Upper lobe of left lung (tissue), 6 donors: ENCODE data around the gene XPC. TPM values are rescaled to one million over a fixed set of nuclear protein-coding genes. Genes with fewer than 3 reads are reported as not detected.

Experiments
- ATAC-seq, 2 donors: fragments of 200-7000 bp; cut with Tn5 transposase; one replicate each; pipeline ENCODE4 v1.9.1; 2022; ENCODE audit warnings: mild to moderate bottlenecking in 2 of 2, moderate library complexity in 2 of 2; ENCODE audit not compliant: low FRiP score in 2 of 2
- DNase-seq, 2 donors: peaks; one replicate each; pipeline ENCODE4 v3.0.0-alpha.2; 2019 to 2020
- H3K27ac ChIP-seq, 4 donors: fragments of 200-600 bp; sonication (generic); one replicate each; pipeline ENCODE4 v1.5.1; 2016 to 2019
- H3K27me3 ChIP-seq, 4 donors: fragments of 200-600 bp; sonication (generic); one replicate each; pipeline ENCODE4 v1.5.1; 2017 to 2019
- H3K36me3 ChIP-seq, 4 donors: fragments of 200-600 bp; sonication (generic); one replicate each; pipeline ENCODE4 v1.5.1; 2016 to 2019
- H3K4me1 ChIP-seq, 4 donors: fragments of 200-600 bp; sonication (generic); one replicate each; pipeline ENCODE4 v1.5.1; 2018 to 2019
- H3K4me3 ChIP-seq, 4 donors: fragments of 200-600 bp; sonication (generic); one replicate each; pipeline ENCODE4 v1.5.1; 2017 to 2019; ENCODE audit warnings: mild to moderate bottlenecking in 2 of 4, moderate library complexity in 1 of 4
- H3K9me3 ChIP-seq, 4 donors: fragments of 200-600 bp; sonication (generic); one replicate each; pipeline ENCODE4 v1.5.1; 2018 to 2019
- CTCF ChIP-seq, 6 experiments: fragments of 450-650 bp in 4 of 6; fragments of 200-600 bp in 2 of 6; sonication (generic) in 2 of 6; IDR thresholded peaks; one replicate each; pipeline ENCODE4 v1.5.1; 2016 to 2019; ENCODE audit warnings: antibody characterized with exemption in 6 of 6
- EP300 ChIP-seq, 4 donors: sonication (generic); formaldehyde crosslinking; IDR thresholded peaks; one replicate each; pipeline ENCODE4 v1.5.1; 2017; ENCODE audit warnings: antibody characterized with exemption in 4 of 4, control low read depth in 2 of 4
- POLR2A ChIP-seq, 4 donors: fragments of 450-650 bp; IDR thresholded peaks; one replicate each; pipeline ENCODE4 v1.5.1; 2016 to 2017; ENCODE audit warnings: antibody characterized with exemption in 4 of 4, mild to moderate bottlenecking in 2 of 4
- POLR2AphosphoS5 ChIP-seq, 2 donors: sonication (generic); formaldehyde crosslinking; IDR thresholded peaks; one replicate each; pipeline ENCODE4 v1.5.1; 2017; ENCODE audit warnings: antibody characterized with exemption in 2 of 2
- WGBS, 2 donors: methylation state at CpG; one replicate each; pipeline ENCODE4 v1.1.5; 2017 to 2018; 5-methylcytosine and 5-hydroxymethylcytosine counted together
- total RNA-seq, 6 donors: library from RNA; depleted of rRNA in 4 of 6; stranded (reverse); fragments of >200 nt in 4 of 6; gene quantifications; one replicate each; pipeline versions ENCODE4 v1.1.0 to v1.2.1, GENCODE V29; 2016 to 2021
- donor health status: DM: no; HTN: no; CAD: no; lungs with moderate emphysema.
- donor health status: DM: no; HTN: yes; CAD: no; lungs with severe emphysema.

Gene XPC
- total RNA-seq, 6 donors from 2014 or later, result 33.8 to 87.0 (median 46.6) TPM

GRCh38 chr3:14159426-14159825 lies 19.0 kb downstream of the XPC start:
- Histone ChIP-seq H3K4me3 (no peak overlapping the region), H3K27ac (no peak overlapping the region), H3K4me1 (no peaks in the 10 kb centered on the region), H3K27me3 (no peaks in the 10 kb centered on the region), H3K36me3 (peaks cover 50 to 93% (median 82%) of the 10 kb centered on the region in 4 donors), H3K9me3 (peaks cover 0 to 15% (median 3%) of the 10 kb centered on the region in 4 donors)
- WGBS, 2 donors, result 94 to 95% methylated on average over 8 of the region's 8 CpGs
- ATAC-seq, result no peak
- no peak for DNase-seq
- TF ChIP-seq POLR2A (IDR thresholded peaks at IDR 0.05), result no peak
- TF ChIP-seq EP300 (IDR thresholded peaks at IDR 0.05), result no peak
- no peak for TF ChIP-seq CTCF (IDR thresholded peaks at IDR 0.05)
- no peak for TF ChIP-seq POLR2AphosphoS5 (IDR thresholded peaks at IDR 0.05)

- 96% methylated on average over 13 to 14 of the region's 14 CpGs for WGBS, 2 donors
- ATAC-seq (no peak), DNase-seq (no peak)
- Histone ChIP-seq H3K4me1 (no peaks in the 10 kb centered on the region), H3K27ac (no peak overlapping the region), H3K9me3 (peaks cover 0 to 15% (median 3%) of the 10 kb centered on the region in 4 donors), H3K27me3 (no peaks in the 10 kb centered on the region), H3K36me3 (peaks cover 42 to 92% (median 81%) of the 10 kb centered on the region in 4 donors), H3K4me3 (no peak overlapping the region)
- TF ChIP-seq EP300 (IDR thresholded peaks at IDR 0.05), result no peak
- TF ChIP-seq POLR2AphosphoS5 (IDR thresholded peaks at IDR 0.05), result no peak
Observed at GRCh38 chr3:14158370-14158769, 20.0 kb downstream of the XPC start.

GRCh38 chr3:14157951-14158350 lies 20.4 kb downstream of the XPC start:
- ATAC-seq (no peak), DNase-seq (no peak)
- peaks cover 38 to 92% (median 78%) of the 10 kb centered on the region in 4 donors for H3K36me3 ChIP-seq
- no peak overlapping the region for H3K4me3 ChIP-seq
- TF ChIP-seq EP300 (IDR thresholded peaks at IDR 0.05), result no peak
- TF ChIP-seq POLR2AphosphoS5 (IDR thresholded peaks at IDR 0.05), result no peak
- no peak for TF ChIP-seq CTCF (IDR thresholded peaks at IDR 0.05)
- no peak for TF ChIP-seq POLR2A (IDR thresholded peaks at IDR 0.05)
- H3K4me1 ChIP-seq, result no peaks in the 10 kb centered on the region
- H3K27ac ChIP-seq, result no peak overlapping the region
- no peaks in the 10 kb centered on the region for H3K27me3 ChIP-seq
- WGBS, 2 donors, result 97 to 99% methylated on average over 7 to 9 of the region's 9 CpGs
- H3K9me3 ChIP-seq, result peaks cover 0 to 15% (median 3%) of the 10 kb centered on the region in 4 donors

GRCh38 chr3:14156843-14157561 lies 21.4 kb downstream of the XPC start:
- no peaks in the 10 kb centered on the region for H3K27me3 ChIP-seq
- ATAC-seq, result no peak
- DNase-seq, result no peak
- H3K36me3 ChIP-seq, result peaks cover 40 to 93% (median 73%) of the 10 kb centered on the region in 4 donors
- no peak overlapping the region for H3K4me3 ChIP-seq
- TF ChIP-seq CTCF (IDR thresholded peaks at IDR 0.05), result no peak
- no peak for TF ChIP-seq POLR2A (IDR thresholded peaks at IDR 0.05)
- no peak for TF ChIP-seq POLR2AphosphoS5 (IDR thresholded peaks at IDR 0.05)
- TF ChIP-seq EP300 (IDR thresholded peaks at IDR 0.05), result no peak
- no peak overlapping the region for H3K27ac ChIP-seq
- 95 to 96% methylated on average over 13 of the region's 13 CpGs for WGBS, 2 donors
- no peaks in the 10 kb centered on the region for H3K4me1 ChIP-seq
- H3K9me3 ChIP-seq, result peaks cover 0 to 12% (median 3%) of the 10 kb centered on the region in 4 donors

GRCh38 chr3:14156201-14156600 lies 22.2 kb downstream of the XPC start:
- DNase-seq, result no peak
- no peak for ATAC-seq
- H3K36me3 ChIP-seq, result peaks cover 39 to 93% (median 74%) of the 10 kb centered on the region in 4 donors
- no peak overlapping the region for H3K4me3 ChIP-seq
- H3K27me3 ChIP-seq, result no peaks in the 10 kb centered on the region
- WGBS, 2 donors, result 99 to 100% methylated on average over 7 of the region's 7 CpGs
- TF ChIP-seq POLR2A (IDR thresholded peaks at IDR 0.05), result no peak
- TF ChIP-seq CTCF (IDR thresholded peaks at IDR 0.05), result no peak
- TF ChIP-seq POLR2AphosphoS5 (IDR thresholded peaks at IDR 0.05), result no peak
- TF ChIP-seq EP300 (IDR thresholded peaks at IDR 0.05), result no peak
- no peak overlapping the region for H3K27ac ChIP-seq
- no peaks in the 10 kb centered on the region for H3K4me1 ChIP-seq
- peaks cover 0 to 4% (median under 1%) of the 10 kb centered on the region in 4 donors for H3K9me3 ChIP-seq
